Epithelial cell of proximal tubule (primary cell): ENCODE results near the gene KCNMB2. TPM values are rescaled to one million over a fixed set of nuclear protein-coding genes. Genes with fewer than 3 reads are reported as not detected.

ENCODE experiments used
- DNase-seq: peaks from one replicate; pipeline ENCODE4 v3.0.0-alpha.2; 2011; ENCODE audit warnings: low read depth
- H3K4me3 ChIP-seq: 2 replicates; pipeline ENCODE4 v1.5.1; 2011; ENCODE audit warnings: low read depth, mild to moderate bottlenecking, low read length
- CTCF ChIP-seq: conservative IDR thresholded peaks from 2 replicates; pipeline ENCODE4 v1.5.1; 2012; ENCODE audit warnings: low read depth, mild to moderate bottlenecking, low read length
- total RNA-seq: library from RNA; depleted of rRNA; stranded (reverse); fragments of >200 nt; gene quantifications from 2 replicates; pipeline ENCODE4 v1.2.3, GENCODE V29; 2015

KCNMB2 gene
- total RNA-seq = not detected in 2 replicates

GRCh38 chr3:178536211-178537079, at the start of gene KCNMB2:
Gene KCNMB2, plus strand, starts transcription at chr3:178536436.
- no peak for DNase-seq
- H3K4me3 ChIP-seq = peak within 1 kb of the TSS; percentile 27
- no peak for TF ChIP-seq CTCF

- DNase-seq = no peak
- no peak for TF ChIP-seq CTCF
- H3K4me3 ChIP-seq = no peak overlapping the region
These were observed 49.3 kb upstream of the KCNMB2 start for GRCh38 chr3:178486903-178487302.

- no peak overlapping the region for H3K4me3 ChIP-seq
- no peak for TF ChIP-seq CTCF
- DNase-seq = no peak
These were observed 48.5 kb upstream of the KCNMB2 start for GRCh38 chr3:178487752-178488151.

- no peak for DNase-seq
- TF ChIP-seq CTCF = no peak
These were observed 44.5 kb upstream of the KCNMB2 start for GRCh38 chr3:178491751-178492150.

GRCh38 chr3:178492491-178492890, 43.7 kb upstream of the KCNMB2 start:
- DNase-seq = no peak
- no peak overlapping the region for H3K4me3 ChIP-seq
- no peak for TF ChIP-seq CTCF

More at GRCh38 chr3:178491751-178492150, 44.5 kb upstream of the KCNMB2 start:
- H3K4me3 ChIP-seq = no peak overlapping the region

GRCh38 chr3:178494386-178494785, 41.9 kb upstream of the KCNMB2 start:
- no peak for TF ChIP-seq CTCF
- no peak for DNase-seq
- no peak overlapping the region for H3K4me3 ChIP-seq

- H3K4me3 ChIP-seq = no peak overlapping the region
- DNase-seq = no peak
- no peak for TF ChIP-seq CTCF
These were observed 39.3 kb upstream of the KCNMB2 start for GRCh38 chr3:178496911-178497310.
